Measurements from ENCODE around the gene UBE2J1.

The UBE2J1 gene

DNA sequence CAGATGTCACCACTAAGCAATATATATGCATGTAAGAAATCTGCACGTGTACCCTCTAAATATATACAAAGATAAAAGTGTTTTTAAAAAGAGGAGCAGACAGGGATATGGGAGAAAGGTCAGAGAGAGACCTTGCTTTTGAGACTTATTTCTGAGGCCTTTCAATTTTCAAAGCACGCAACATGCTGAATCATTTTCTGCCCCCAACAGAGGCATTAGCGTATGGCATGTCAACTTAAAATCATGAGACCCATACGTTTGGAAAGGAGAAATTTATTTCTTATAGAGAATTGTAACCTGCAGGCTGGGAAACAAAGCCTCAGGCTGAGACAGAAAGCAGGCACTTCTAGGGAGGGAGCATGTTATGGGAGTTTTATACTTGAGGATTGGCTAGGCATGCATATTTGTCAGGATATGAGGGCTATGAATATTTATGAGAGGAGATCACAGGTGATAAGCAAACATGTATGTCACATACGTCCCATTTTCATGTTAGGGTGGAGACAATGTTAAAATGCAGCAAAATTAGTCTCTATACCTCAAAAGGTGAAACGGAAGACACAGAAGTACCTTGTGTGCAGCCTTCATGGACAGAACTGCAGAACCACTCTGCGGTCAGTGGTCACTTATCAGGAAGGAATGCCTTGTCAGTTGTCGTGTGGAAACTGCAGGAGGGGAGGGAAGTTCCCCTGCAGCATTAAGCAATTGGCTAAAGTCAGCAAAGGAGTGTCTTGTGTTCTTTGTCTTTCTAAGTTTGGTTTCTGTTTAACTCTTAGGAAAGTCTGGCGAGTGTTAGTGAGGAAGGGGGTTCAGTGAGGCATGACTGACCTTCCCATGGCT is 31.2 kb downstream of the UBE2J1 start:
- H3K27me3 ChIP-seq = no peaks in the 10 kb centered on the region
- H3K4me1 ChIP-seq = no peaks in the 10 kb centered on the region
- TF ChIP-seq CTCF (IDR thresholded peaks at IDR 0.05; ENCODE audit: low read depth, low read length) = no peak
- H3K9me3 ChIP-seq = no peaks in the 10 kb centered on the region; the same call in 1 of the 2 replicates
- no peak overlapping the region for H3K4me3 ChIP-seq (ENCODE audit: low read depth, low read length)
- H3K36me3 ChIP-seq = no peaks in the 10 kb centered on the region
- DNase-seq = no peak

- Histone ChIP-seq H3K27me3 (no peaks in the 10 kb centered on the region), H3K4me1 (no peaks in the 10 kb centered on the region), H3K36me3 (no peaks in the 10 kb centered on the region), H3K9me3 (no peaks in the 10 kb centered on the region; the same call in 1 of the 2 replicates), H3K4me3 (ENCODE audit: low read depth, low read length) (no peak overlapping the region)
- DNase-seq = no peak
- TF ChIP-seq CTCF (IDR thresholded peaks at IDR 0.05; ENCODE audit: low read depth, low read length) = no peak
These were observed 32.4 kb downstream of the UBE2J1 start for GRCh38 chr6:89320012-89320559.

GRCh38 chr6:89317067-89317466 is 35.5 kb downstream of the UBE2J1 start:
- Histone ChIP-seq H3K9me3 (no peaks in the 10 kb centered on the region; the same call in 1 of the 2 replicates), H3K4me1 (peaks cover 2% of the 10 kb centered on the region), H3K27me3 (no peaks in the 10 kb centered on the region), H3K36me3 (no peaks in the 10 kb centered on the region), H3K4me3 (ENCODE audit: low read depth, low read length) (no peak overlapping the region)
- no peak for TF ChIP-seq CTCF (IDR thresholded peaks at IDR 0.05; ENCODE audit: low read depth, low read length)
- DNase-seq = no peak

DNA sequence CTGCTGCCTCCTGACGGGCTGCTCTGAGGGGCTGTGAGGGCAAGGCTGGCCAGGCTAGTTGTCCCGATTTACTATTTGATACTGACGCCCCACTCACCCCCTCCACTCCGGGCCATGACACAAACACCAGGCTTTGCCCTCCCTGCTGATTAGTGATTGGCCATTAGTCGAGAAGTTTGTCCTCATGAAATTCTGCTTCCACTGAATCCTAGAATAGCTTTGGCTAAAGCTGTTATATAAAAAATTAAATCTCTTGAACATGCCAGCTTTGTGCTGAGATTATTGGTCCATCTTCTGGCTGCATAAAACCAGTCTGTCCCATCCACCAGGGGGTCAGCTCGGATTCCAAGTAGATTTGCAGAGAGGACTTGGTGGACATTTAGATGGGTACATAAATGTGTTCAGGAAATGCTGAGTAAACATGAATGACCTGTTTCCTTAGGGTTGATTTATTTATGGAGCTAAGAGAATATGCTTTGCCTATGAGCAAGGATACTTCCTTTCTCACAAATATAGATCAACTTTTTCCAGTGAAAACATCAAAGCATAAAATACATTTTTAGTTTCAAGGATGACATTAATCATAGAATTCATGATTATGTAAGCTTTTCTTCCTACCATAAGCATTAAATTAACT is 37.2 kb downstream of the UBE2J1 start, which contains the start of gene GABRR2:
GABRR2 (minus strand) TSS at position 51 of the 637 bp plus-strand sequence. CDS start 134 bp downstream, outside the sequence.
- no peak for DNase-seq
- no peak for TF ChIP-seq CTCF (IDR thresholded peaks at IDR 0.05; ENCODE audit: low read depth, low read length)
- no peaks in the 10 kb centered on the region for H3K36me3 ChIP-seq

GRCh38 chr6:89314692-89315091 is 37.8 kb downstream of the UBE2J1 start:
- H3K4me3 ChIP-seq (ENCODE audit: low read depth, low read length) = no peak overlapping the region
- H3K4me1 ChIP-seq = peaks cover 4% of the 10 kb centered on the region
- H3K27me3 ChIP-seq = no peaks in the 10 kb centered on the region
- no peaks in the 10 kb centered on the region for H3K9me3 ChIP-seq
- no peak for TF ChIP-seq CTCF (IDR thresholded peaks at IDR 0.05; ENCODE audit: low read depth, low read length)
- DNase-seq = no peak
- H3K36me3 ChIP-seq = no peaks in the 10 kb centered on the region

More for the DNA sequence above, 37.2 kb downstream of the UBE2J1 start, which contains the start of gene GABRR2:
- Histone ChIP-seq H3K27me3 (no peaks in the 10 kb centered on the region), H3K4me3 (ENCODE audit: low read depth, low read length) (no peak within 1 kb of the TSS), H3K9me3 (no peaks in the 10 kb centered on the region), H3K4me1 (peaks cover 4% of the 10 kb centered on the region)
